GM18861 (cell line): ENCODE measurements around the gene TOM1L2.
"Not testable (repeated sequence)": the region's sequence is repeated elsewhere in the genome, so short reads cannot be mapped to it uniquely, and the experiment has no call there.

Source experiments
- ATAC-seq: cut with Tn5 transposase; IDR thresholded peaks from one replicate; pipeline ENCODE4 v1.9.1; 2021; ENCODE audit not compliant: unreplicated experiment

TOM1L2 gene

DNA sequence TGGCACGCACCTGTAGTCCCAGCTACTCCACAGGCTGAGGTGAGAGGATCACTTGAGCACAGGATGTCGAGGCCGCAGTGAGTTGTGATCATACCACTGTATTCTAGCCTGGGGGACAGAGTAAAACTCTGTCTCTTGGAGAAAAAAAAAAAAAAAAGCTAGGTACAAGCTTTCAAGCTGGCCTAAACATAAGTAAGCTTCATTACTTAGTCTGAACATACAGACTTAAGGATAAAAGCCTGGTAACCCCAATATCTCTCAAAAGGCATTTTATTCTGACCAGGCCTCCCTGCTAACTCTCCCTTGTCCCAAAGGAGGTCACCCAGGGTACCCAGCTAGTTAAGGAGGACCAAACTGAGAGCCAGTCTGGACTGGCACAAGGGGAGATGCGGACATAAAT is 46.2 kb downstream of the TOM1L2 start:
- no peak for ATAC-seq

DNA sequence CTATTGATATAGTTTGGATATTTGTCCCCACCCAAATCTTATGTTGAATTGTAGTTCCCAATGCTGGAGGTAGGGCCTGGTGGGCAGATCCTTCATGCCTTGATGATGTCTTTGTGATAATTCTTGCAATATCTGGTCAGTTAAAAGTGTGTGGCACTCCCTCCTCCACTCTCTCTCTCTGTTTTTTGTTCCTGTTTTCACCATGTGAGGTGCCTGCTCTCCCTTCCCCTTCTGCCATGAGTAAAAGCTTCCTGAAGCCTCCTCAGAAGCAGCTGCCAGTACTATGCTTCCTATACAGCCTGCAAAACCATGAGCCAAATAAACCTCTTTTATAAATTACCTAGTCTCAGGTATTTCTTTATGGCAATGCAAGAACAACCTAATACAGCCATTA is 47.3 kb downstream of the TOM1L2 start:
- ATAC-seq: no peak

DNA sequence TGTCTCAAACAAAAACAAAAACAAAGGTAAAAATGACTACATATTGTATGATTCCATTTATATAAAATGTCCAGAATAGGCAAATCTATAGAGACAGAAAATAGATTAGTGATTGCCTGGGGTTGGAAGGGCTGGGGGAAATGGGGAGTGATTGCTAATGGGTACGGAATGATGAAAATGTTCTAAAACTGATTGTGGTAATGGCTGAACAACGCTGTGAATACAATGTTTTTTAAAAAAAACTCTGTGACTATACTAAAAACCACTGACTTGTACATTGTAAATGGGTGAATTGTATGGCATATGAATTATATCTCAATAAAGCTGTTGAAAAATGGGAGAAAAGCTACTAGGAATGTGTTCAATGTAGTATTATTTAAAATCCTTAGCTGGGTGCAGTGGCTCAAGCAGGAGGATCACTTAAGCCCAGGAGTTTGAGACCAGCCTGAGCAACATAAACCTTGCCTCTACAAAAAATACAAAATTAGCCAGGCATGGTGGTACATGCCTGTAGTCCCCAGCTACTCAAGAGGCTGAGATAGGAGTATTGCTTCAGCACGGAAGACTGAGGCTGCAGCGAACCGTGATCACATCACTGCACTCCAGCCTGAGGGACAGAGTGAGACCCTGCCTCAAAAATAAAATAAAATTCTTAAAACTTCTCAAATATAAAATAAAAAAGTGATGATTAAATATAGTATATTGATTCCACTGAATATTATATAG is 47.9 kb downstream of the TOM1L2 start:
- ATAC-seq: no peak

DNA sequence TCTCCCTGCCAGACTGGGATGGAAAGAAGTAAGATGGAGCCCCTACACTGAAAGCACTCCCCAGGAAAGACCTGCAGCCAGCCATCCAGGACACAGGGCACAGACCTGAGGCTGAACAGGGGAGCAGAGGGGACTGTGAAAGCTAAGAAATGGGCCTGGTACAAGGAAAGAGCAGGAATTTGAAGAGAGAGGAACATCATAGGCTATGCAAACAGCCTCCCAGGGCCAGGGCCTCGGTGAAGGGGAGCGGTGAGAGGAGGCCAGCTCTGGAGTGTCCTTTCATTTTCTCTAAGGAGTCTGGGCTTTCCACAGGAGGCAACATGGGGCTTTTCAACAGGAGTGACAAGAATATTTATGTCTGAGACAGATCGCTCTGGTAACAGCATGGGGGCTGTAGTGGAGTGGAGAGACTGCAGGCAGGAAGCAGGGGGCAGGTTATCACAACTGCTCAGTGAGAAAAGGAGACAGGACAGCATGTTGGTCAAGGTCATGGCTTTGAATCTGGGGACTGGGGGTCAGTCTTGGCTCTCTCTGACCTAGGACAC is 50.1 kb downstream of the TOM1L2 start:
- no peak for ATAC-seq

DNA sequence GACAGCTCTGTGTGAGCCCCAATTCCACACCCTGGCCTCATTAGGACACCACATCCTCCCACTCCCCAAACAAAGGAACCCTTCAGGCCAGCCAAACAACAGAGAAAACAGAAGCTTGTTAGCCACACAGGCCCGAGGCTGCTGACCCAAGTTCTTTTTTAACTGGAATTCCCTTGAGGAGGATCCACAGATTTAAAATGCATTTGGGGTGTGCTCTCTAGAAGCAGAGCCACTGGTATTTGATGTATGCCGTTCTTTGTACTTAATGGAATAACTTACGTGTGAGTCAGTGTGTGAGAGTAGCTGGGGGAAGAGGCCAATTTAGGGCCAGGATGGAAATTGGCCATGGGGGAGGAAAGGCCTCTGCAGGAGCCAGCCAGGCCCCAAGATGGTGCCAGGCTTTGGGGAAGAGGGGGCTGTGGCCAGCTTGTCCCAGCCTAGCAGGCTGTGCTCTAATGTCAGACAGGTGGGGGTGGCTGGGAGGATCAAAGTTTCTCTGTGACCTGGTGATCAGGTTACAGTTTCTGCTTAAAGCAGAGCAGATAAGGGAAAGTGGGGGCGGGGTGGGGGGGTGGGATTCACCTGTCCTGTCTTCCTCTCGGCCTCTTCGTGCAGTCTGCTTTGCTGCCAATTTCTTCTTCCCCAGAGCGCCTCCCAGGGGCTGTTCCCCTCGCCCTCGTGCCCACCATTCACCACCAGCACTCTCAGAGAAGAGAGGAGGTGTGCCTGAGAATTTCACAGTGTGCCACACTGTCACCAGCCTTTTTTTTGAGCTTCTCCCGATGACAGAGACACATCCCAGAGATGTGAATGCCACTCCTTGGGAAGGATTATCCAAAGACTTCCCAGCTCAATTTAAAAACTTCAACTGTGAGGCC is 50.8 kb downstream of the TOM1L2 start:
- ATAC-seq: no peak

DNA sequence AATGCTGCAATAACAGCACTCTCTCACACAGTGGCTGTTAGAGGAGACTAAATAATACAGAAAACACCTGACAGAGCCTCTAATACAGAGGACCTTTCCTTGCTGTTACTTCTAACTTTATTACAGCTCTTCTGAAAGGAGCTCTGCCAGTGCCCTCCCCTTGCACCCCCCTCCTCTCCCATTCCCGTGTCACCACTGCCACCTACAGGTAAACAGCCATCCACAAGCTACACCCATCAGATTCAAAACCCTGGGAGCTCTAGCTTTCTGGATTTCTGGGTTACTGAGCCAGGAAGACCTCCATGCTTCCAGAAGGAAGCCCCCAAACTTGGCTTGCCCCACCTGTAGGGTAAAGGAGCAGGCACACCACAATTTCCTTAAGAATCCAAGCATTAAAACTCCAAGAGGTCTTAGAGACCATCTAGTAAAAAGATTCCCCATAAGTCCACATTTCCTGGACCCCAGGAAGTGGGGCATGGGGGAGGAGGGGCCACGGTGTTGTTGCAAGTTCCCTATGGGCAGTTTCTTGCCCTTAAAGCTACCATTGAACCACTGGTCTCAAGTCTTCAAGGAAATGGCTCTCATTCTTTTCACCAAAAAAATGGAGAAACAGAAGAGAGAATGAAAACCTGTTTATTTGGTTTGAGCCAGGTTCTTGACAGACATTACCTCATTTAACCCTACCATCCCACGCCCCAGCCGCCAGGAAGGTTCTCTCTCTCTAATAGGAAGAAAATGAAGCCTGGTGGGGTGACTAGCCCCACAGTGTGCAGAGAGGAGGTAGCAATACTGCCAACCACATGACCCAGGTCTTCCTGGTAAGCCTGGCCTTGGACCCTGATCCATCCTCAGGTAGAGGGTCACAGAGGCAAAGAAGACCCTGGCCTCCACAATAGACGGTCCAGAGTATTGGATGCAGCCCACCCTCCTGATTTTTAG is 52.8 kb downstream of the TOM1L2 start:
- ATAC-seq: no peak

DNA sequence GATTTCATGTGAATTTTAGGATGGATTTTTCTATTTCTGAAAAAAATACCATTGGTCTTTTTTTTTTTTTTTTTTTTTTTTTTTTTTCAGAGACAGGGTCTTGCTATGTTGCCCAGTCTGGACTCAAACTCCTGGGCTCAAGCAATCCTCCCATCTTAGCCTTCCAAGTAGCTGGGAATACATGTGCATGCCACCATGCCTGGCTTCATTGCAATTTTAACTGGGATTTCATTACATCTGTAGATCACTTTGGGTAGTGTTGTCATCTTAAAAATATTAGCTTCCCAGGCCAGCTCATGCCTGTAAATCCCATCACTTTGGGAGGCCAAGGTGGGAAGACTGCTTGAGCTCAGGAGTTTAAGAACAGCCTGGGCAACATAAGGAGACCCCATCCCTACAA is 54.8 kb downstream of the TOM1L2 start:
- ATAC-seq: no peak

DNA sequence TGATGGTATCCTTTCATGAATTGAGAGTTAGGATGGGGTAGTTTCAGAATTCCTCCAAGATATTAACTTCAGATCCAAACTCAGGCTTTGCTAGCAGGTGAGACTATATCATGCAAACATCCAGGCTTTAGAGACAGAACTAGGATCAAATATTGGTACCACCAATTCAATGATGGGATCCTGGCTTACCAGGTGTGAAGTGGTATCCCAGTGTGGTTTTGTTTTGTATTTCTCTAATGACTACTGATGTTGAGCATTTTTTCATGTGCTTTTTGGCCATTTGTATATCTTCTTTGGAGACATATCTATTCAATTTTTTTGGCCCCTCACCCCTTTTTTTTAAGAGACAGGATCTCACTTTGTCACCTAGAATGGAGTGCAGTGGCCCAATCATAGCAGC is 57.0 kb downstream of the TOM1L2 start:
- no peak for ATAC-seq

DNA sequence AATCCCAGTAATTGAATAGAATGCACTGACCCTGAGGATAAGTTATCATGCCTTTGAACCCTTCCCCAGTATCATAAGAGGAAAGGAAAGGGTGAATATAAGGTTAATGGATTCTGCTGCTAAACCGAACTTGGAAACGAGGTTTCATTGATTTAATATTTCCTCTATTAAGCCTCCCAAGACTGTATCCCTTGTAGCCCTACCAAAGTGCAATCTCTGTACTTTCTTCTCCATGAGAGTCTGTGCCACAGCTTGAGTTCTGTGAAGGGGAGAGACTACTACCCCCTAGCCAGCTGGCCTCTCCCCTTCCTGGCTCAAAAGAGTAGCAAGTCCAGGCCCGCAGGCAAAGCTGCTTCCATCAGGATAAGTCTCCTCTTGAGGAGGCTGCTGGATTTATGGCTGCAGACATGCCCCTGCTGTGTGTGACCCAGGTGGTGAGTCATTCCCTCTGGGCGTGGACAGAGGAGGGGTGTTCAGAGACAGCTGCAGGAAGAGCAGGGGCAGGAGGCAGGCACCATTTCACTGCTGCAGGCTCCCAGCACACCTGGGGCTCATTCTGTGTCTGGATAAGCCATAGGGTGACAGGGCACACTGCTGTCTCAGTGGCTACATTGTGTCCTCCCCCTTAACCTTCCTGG is 58.4 kb downstream of the TOM1L2 start:
- no peak for ATAC-seq

DNA sequence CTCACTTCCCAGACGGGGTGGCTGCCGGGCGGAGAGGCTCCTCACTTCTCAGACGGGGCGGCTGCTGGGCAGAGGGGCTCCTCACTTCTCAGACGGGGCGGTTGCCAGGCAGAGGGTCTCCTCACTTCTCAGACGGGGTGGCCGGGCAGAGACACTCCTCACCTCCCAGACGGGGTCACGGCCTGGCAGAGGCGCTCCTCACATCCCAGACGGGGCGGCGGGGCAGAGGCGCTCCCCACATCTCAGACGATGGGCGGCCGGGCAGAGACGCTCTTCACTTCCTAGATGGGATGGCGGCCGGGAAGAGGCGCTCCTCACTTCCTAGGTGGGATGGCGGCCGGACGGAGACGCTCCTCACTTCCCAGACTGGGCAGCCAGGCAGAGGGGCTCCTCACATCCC is 59.9 kb downstream of the TOM1L2 start:
- not testable (repeated sequence) for ATAC-seq

DNA sequence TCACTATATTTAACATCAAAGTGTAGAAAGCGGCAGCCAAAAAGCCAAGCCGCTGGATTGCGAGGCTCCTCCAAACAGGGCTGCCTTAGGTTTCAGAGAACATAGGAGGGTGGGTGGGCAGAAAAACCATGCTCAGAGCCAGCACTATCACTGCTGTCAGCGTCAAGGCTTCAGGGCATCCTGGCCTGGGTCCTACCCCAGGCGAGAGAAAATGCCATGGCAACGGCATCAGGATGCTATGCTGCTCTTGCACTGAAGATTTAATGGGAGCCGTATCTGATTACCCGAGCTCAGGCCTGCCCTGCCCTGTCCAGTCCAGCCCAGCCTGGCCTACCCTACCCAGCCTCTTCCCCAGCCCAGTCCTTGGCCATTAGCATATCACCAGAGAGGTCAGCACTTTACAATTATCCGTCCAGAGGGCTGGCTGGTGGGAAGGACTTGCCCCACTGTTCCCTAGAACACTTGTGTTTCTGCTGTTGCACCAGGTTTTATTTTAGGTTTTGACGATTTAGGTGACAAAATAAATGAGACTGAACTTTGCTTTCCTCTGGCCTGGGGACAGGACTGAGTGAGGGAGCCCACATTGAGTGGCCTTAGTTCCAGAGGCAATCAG is 61.1 kb downstream of the TOM1L2 start:
- no peak for ATAC-seq

DNA sequence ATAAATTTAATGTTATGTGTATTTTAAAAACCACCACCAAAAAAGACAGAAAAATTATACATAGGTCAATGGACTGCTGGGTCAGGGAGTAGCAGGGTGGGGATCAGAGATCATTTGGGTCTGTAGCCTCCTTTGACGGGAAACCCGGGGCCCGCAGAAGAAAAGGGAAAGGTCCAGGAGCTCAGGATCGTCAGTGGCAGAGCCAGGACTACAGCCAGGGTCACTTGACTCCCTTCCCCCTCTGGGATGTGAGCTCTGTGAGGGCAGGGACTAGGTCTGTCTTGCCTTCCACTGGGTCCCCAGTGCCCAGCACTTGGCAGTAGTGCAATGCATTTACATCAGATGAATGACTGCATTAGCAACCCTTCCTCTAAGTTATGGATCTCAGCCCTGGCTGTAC is 62.1 kb downstream of the TOM1L2 start:
- ATAC-seq: no peak

DNA sequence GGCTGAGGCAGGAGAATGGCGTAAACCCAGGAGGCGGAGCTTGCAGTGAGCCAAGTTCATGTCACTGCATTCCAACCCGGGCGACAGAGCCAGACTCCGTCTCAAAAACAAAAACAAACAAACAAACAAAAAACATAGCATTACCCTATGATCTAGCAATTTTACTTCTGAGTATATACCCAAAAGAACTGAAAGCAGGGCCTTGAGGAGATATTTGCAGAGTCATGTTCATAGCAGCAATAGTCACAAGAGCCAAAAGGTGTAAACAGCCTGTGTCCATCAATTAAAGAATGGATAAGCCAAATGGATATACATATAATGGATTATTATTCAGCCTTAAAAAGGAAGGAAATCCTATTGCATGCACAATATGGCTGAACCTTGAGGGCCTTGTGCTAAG is 63.1 kb downstream of the TOM1L2 start:
- no peak for ATAC-seq

DNA sequence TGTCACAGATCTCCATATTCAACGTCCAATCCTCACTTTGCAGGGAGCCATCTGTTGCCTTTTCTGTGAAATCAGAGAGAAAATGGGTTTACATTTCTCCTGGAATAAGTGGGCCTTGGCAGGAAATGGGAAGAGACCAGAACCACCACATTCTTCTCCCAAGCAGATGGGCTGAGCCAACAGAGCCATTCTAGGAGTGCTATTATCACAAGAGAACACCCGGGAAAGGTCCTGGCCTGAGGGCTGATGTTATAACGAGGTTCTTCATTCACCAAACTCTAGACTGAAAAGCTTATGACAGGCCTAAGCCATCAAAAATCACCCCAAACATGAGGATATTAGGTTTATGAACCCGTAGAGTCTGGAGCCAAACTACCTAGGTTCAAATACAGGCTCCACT is 64.7 kb downstream of the TOM1L2 start:
- no peak for ATAC-seq

DNA sequence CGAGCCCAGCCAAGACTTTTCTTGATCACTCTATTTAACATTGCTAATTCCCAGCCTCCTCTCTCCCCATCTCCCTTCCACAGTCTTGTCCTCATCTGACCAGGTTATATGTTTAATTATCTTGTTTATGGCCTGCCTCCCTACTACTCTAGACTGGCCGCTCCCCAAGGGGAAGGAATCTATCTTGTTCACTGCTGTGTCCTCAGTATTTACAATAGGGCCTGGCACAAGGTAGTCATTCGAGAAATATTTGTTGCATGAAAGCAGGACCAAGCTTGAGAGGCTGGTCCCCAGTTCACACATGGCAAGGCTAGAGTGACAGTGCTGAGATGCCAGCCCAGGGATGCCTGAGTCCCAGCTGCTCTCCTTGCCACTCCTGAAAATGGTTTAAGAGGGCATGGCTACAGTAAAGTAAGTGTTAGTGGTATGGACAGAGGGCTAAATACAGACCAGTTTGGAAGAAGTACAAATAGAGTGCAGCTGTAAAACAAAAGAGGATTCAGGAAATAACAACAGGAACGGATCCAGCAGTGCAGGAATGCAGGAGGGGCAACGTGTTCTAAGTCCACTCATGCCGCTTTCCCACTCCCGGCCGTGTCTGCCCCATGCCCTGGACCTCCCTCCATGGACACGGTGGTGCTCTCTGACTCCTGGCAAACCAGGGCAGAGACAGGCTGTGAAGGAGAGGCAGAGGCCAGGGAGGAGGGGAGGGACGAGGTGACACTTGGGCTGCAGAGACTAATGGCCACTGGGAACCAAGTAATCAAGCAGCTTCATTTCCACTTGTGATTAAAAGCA is 65.6 kb downstream of the TOM1L2 start:
- ATAC-seq: no peak

DNA sequence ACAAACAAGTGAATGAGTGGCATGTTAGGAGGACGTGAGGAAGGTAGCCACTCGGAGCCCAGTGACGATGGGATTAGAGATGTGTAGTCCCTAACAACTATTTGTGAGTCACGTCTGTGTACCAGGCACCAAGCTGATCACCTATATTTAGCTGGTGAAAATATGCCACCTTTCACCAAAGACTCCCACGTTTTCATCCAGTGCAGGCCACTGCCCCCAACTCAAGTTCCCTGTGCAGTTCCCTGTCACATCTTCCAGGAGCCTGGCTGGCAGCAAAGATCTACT is 67.2 kb downstream of the TOM1L2 start:
- ATAC-seq: no peak

DNA sequence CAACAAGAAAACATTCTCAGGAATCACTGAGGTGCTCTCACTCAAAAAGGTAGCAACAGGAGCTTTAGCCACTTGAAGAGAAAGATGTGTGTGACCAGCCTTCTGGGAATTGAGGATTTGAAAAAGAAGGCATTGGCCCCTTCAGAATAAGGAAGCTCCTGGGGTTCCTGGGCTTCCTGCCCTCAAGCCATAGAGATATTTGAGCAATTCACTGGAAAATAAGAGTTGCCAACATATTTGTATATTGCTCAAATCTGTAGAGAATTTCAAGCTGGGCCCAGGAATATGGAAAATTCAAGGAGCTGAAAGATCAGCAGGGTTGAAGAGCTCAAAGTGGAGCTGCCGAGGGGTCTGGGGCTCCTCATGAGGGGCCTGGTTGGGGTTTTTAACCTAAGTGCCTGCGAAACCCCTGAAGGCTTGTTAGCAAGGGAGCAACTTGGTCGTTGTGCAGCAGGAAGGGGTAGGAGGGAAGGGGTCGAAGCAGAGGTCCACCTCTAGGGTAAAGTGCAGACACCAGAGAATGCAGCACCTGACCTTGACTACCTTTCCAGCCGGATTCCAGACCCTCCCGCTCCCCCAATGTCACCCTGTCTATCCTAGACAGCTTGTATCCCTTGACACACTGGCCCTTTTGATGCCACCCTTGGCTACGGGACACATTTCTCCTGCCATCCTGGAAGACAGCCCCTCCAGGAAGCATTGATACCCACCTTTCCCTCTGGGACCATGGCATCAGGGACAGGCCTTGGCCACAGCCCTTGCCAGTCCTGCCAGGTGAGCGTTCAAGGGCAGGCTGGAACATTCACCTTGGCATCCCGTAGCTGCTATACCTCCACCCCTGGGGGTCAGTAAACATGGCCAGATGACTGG is 67.8 kb downstream of the TOM1L2 start:
- ATAC-seq: no peak

DNA sequence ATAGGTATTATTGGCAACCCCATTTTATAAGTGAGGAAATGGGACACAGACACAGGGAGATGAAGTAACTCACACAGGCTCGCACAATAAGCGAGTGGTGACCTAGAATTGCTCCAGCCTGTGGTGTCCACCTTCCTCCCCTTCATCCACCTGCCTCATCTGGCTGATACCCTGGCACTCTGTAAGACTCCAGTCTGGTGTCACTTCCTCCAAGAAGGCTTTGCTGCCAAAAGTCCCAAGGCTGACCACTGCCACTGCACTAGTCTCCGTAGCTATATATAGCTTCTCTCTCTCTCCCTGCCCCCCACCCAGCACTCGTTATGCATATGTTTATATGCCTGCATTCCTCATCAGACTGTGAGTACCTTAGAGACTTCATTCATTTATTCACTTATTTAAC is 69.3 kb downstream of the TOM1L2 start:
- no peak for ATAC-seq

DNA sequence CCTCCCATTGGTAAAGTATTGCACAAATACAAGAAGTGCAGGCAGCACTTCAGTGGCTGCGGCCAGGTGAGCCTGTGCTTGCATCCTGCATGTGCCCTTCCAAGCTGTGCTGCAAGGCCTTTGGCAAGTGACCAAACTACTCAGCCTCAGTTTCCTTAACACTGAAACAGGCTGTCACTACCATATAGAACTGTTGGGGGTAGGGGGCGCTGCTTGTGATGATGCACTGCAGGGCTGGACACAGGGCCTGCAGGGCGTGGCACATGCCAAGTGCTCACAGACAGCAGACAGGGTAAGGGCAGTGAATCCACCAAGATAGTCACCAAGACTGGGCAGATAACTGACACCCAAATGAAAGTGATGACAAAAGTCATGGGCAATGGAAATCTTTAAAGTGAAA is 69.8 kb downstream of the TOM1L2 start:
- ATAC-seq: no peak
